Neural cell (in vitro differentiated cells): ENCODE measurements around the gene DECR2. TPM values are rescaled to one million over a fixed set of nuclear protein-coding genes. Genes with fewer than 3 reads are reported as not detected.

ENCODE experiments used
- H2AFZ ChIP-seq: fragments of 200-600, 300-800 bp; sonication (generic), shearing (Covaris generic); 2 replicates; pipeline ENCODE4 v1.6.0; 2014; ENCODE audit warnings: low read depth, mild to moderate bottlenecking, antibody characterized with exemption, low read length, moderate library complexity
- H3F3A ChIP-seq: fragments of 200-600 bp; shearing (Covaris generic); 2 replicates; pipeline ENCODE4 v1.6.1; 2016; ENCODE audit warnings: mild to moderate bottlenecking, moderate library complexity, mixed read lengths, antibody characterized with exemption, low read length; ENCODE audit not compliant: insufficient read depth, poor library complexity, severe bottlenecking
- H3K27ac ChIP-seq: fragments of 200-600, 300-800 bp; sonication (generic), shearing (Covaris generic); 2 replicates; pipeline ENCODE4 v1.5.1; 2014; ENCODE audit warnings: mild to moderate bottlenecking, low read length, moderate library complexity
- H3K27me3 ChIP-seq: fragments of 300-800, 200-600 bp; sonication (generic), shearing (Covaris generic); 2 replicates; pipeline ENCODE4 v1.6.0; 2014; ENCODE audit warnings: mild to moderate bottlenecking, low read depth, low read length, moderate library complexity; ENCODE audit not compliant: insufficient read depth
- H3K36me3 ChIP-seq: fragments of 300-800, 200-600 bp; sonication (generic), shearing (Covaris generic); 2 replicates; pipeline ENCODE4 v1.5.1; 2014; ENCODE audit warnings: mild to moderate bottlenecking, antibody characterized with exemption, low read length, moderate library complexity; ENCODE audit not compliant: insufficient read depth
- H3K4me2 ChIP-seq: fragments of 300-800, 200-600 bp; sonication (generic), shearing (Covaris generic); 2 replicates; pipeline ENCODE4 v1.6.0; 2014; ENCODE audit warnings: mild to moderate bottlenecking, low read length
- H3K4me3 ChIP-seq: fragments of 300-800, 200-600 bp; sonication (generic), shearing (Covaris generic); 2 replicates; pipeline ENCODE4 v1.5.1; 2014; ENCODE audit warnings: mild to moderate bottlenecking, low read length, moderate library complexity
- H3K79me2 ChIP-seq: fragments of 200-600 bp; shearing (Covaris generic); replicated peaks from 2 replicates; pipeline ENCODE4 v1.6.0; 2014; ENCODE audit warnings: mild to moderate bottlenecking, low read length, moderate library complexity; ENCODE audit not compliant: insufficient read depth
- H3K9ac ChIP-seq: fragments of 300-800, 200-600 bp; sonication (generic), shearing (Covaris generic); 2 replicates; pipeline ENCODE4 v1.6.1; 2016; ENCODE audit warnings: mild to moderate bottlenecking, low read length, mixed read lengths
- H3K9me2 ChIP-seq: fragments of 200-600 bp; shearing (Covaris generic); 2 replicates; pipeline ENCODE4 v1.6.1; 2016; ENCODE audit warnings: mild to moderate bottlenecking, low read length, mixed read lengths; ENCODE audit not compliant: insufficient read depth
- H3K9me3 ChIP-seq: fragments of 200-600, 300-800 bp; sonication (generic), shearing (Covaris generic); 2 replicates; pipeline ENCODE4 v1.6.1; 2016; ENCODE audit warnings: mild to moderate bottlenecking, mixed run types, low read length, moderate library complexity, mixed read lengths
- H4K20me1 ChIP-seq: fragments of 200-600 bp; shearing (Covaris generic); 2 replicates; pipeline ENCODE4 v1.6.1; 2016; ENCODE audit warnings: mild to moderate bottlenecking, mixed run types; ENCODE audit not compliant: insufficient read depth
- CTCF ChIP-seq: fragments of 450-650 bp; IDR thresholded peaks from 2 replicates; pipeline ENCODE4 v1.5.1; 2014; ENCODE audit warnings: antibody characterized with exemption, mild to moderate bottlenecking, moderate library complexity; ENCODE audit not compliant: poor library complexity, severe bottlenecking
- EP300 ChIP-seq: fragments of 450-650 bp; conservative IDR thresholded peaks from 2 replicates; pipeline ENCODE4 v1.6.1; 2014; ENCODE audit warnings: antibody characterized with exemption, mild to moderate bottlenecking, moderate library complexity; ENCODE audit not compliant: poor library complexity, severe bottlenecking
- EZH2 ChIP-seq: fragments of 200-600, 300-800 bp; shearing (Covaris generic), sonication (generic); IDR thresholded peaks from 2 replicates; pipeline ENCODE4 v1.6.1; 2014; ENCODE audit warnings: antibody characterized with exemption, low read length, borderline replicate concordance, mild to moderate bottlenecking; ENCODE audit not compliant: insufficient read depth, poor library complexity, severe bottlenecking
- MXI1 ChIP-seq: fragments of 450-650 bp; conservative IDR thresholded peaks from 2 replicates; pipeline ENCODE4 v1.6.1; 2014; ENCODE audit warnings: antibody characterized with exemption, mild to moderate bottlenecking; ENCODE audit not compliant: poor library complexity, severe bottlenecking
- POLR2AphosphoS5 ChIP-seq: IDR thresholded peaks from 2 replicates; pipeline ENCODE4 v1.6.1; 2012
- RAD21 ChIP-seq: fragments of 450-650 bp; conservative IDR thresholded peaks from 2 replicates; pipeline ENCODE4 v1.6.1; 2014; ENCODE audit warnings: antibody characterized with exemption, mild to moderate bottlenecking, moderate library complexity
- REST ChIP-seq: IDR thresholded peaks from 2 replicates; pipeline ENCODE4 v1.6.1; 2012; ENCODE audit warnings: borderline replicate concordance
- SMC3 ChIP-seq: fragments of 450-650 bp; conservative IDR thresholded peaks from 2 replicates; pipeline ENCODE4 v1.6.1; 2014; ENCODE audit warnings: antibody characterized with exemption, mild to moderate bottlenecking, moderate library complexity; ENCODE audit not compliant: poor library complexity
- TAF1 ChIP-seq: IDR thresholded peaks from 2 replicates; pipeline ENCODE4 v1.6.1; 2012; ENCODE audit warnings: low read depth
- polyA plus RNA-seq: library from polyadenylated mRNA; depleted of rRNA; stranded (reverse); fragments of >200 nt; gene quantifications from 2 replicates; pipeline ENCODE4 v1.2.3, GENCODE V29; 2014

Gene DECR2
- polyA plus RNA-seq, 1 donor from 2014 or later, result 58.8 TPM

- Histone ChIP-seq H3K36me3 (no peaks in the 10 kb centered on the region), H3K9me2 (no peaks in the 10 kb centered on the region), H3K9me3 (no peaks in the 10 kb centered on the region), H4K20me1 (peaks cover 4% of the 10 kb centered on the region), H3K79me2 (peaks cover 57% of the 10 kb centered on the region), H3K27me3 (no peaks in the 10 kb centered on the region), H3K4me2 (no peak overlapping the region), H2AFZ (no peak overlapping the region), H3K9ac (no peak overlapping the region), H3K27ac (no peak overlapping the region), H3F3A (no peaks in the 10 kb centered on the region), H3K4me3 (no peak overlapping the region)
- TF ChIP-seq POLR2AphosphoS5 (no peak), TAF1 (no peak), CTCF (no peak), RAD21 (no peak), REST (no peak), MXI1 (no peak), EP300 (no peak), SMC3 (no peak), EZH2 (no peak)
Measured at GRCh38 chr16:444027-444426, 42.3 kb downstream of the DECR2 start.

- Histone ChIP-seq H3K4me2 (no peak overlapping the region), H2AFZ (no peak overlapping the region), H3K36me3 (no peaks in the 10 kb centered on the region), H3K9ac (no peak overlapping the region), H4K20me1 (peaks cover 4% of the 10 kb centered on the region), H3K27me3 (no peaks in the 10 kb centered on the region), H3F3A (no peaks in the 10 kb centered on the region), H3K9me2 (no peaks in the 10 kb centered on the region), H3K27ac (no peak overlapping the region), H3K4me3 (no peak overlapping the region), H3K9me3 (no peaks in the 10 kb centered on the region), H3K79me2 (peaks cover 51% of the 10 kb centered on the region)
- TF ChIP-seq POLR2AphosphoS5 (no peak), MXI1 (no peak), REST (no peak), SMC3 (no peak), RAD21 (no peak), CTCF (no peak), EP300 (no peak)
Measured at GRCh38 chr16:445566-445965, 43.9 kb downstream of the DECR2 start.
